ENCODE results near the gene UQCC3.

UQCC3 gene

GRCh38 chr11:62721994-62722393 is 50.5 kb downstream of the UQCC3 start:
- TF ChIP-seq ZNF70 (CRISPR knock-in tag; IDR thresholded peaks at IDR 0.05): no peak
- no peak for TF ChIP-seq TOX (CRISPR knock-in tag; IDR thresholded peaks at IDR 0.05; ENCODE audit: borderline replicate concordance)
- TF ChIP-seq ESRRG (CRISPR knock-in tag; IDR thresholded peaks at IDR 0.05): no peak
- TF ChIP-seq ZNF565 (CRISPR knock-in tag; conservative IDR thresholded peaks at IDR 0.05; ENCODE audit: low read depth): no peak
- no peak for TF ChIP-seq TSHZ2 (CRISPR knock-in tag; IDR thresholded peaks at IDR 0.05)
- no peak for TF ChIP-seq TCF4 (CRISPR knock-in tag; IDR thresholded peaks at IDR 0.05; ENCODE audit: borderline replicate concordance)
- no peak for TF ChIP-seq ZC3H10 (CRISPR knock-in tag; IDR thresholded peaks at IDR 0.05)
- TF ChIP-seq CSRNP3 (CRISPR knock-in tag; IDR thresholded peaks at IDR 0.05): no peak
- no peak for TF ChIP-seq CSDC2 (CRISPR knock-in tag; IDR thresholded peaks at IDR 0.05)
- no peak for TF ChIP-seq ZFP30 (CRISPR knock-in tag; IDR thresholded peaks at IDR 0.05)
- no peak for TF ChIP-seq ARNTL (CRISPR knock-in tag; IDR thresholded peaks at IDR 0.05; ENCODE audit: borderline replicate concordance, low read depth)
- no peak for TF ChIP-seq PATZ1 (CRISPR knock-in tag; IDR thresholded peaks at IDR 0.05; ENCODE audit: borderline replicate concordance)
- no peak for TF ChIP-seq POU6F1 (CRISPR knock-in tag; IDR thresholded peaks at IDR 0.05; ENCODE audit: borderline replicate concordance, low read depth)
- no peak for TF ChIP-seq CREB5 (CRISPR knock-in tag; IDR thresholded peaks at IDR 0.05; ENCODE audit: low read depth)
- no peak for TF ChIP-seq ZNF8 (CRISPR knock-in tag; IDR thresholded peaks at IDR 0.05)
- no peak for TF ChIP-seq OSR1 (CRISPR knock-in tag; IDR thresholded peaks at IDR 0.05)
- TF ChIP-seq RARB (CRISPR knock-in tag; IDR thresholded peaks at IDR 0.05): no peak
- TF ChIP-seq ZFP3 (CRISPR knock-in tag; IDR thresholded peaks at IDR 0.05): no peak
- peak; percentile 43; the same call in 2 of the 3 replicates for ATAC-seq
